ENCODE measurements around the gene SNAPC2. TPM values are rescaled to one million over a fixed set of nuclear protein-coding genes. Genes with fewer than 3 reads are reported as not detected.
A peak's percentile ranks its signal among the peaks of the same experiment; 100 is the strongest.
"Not testable (repeated sequence)": the region's sequence is repeated elsewhere in the genome, so short reads cannot be mapped to it uniquely, and the experiment has no call there.

Gene SNAPC2
- total RNA-seq, 4 donors from 2014 or later = 29.5 to 37.7 (median 33.4) TPM

DNA sequence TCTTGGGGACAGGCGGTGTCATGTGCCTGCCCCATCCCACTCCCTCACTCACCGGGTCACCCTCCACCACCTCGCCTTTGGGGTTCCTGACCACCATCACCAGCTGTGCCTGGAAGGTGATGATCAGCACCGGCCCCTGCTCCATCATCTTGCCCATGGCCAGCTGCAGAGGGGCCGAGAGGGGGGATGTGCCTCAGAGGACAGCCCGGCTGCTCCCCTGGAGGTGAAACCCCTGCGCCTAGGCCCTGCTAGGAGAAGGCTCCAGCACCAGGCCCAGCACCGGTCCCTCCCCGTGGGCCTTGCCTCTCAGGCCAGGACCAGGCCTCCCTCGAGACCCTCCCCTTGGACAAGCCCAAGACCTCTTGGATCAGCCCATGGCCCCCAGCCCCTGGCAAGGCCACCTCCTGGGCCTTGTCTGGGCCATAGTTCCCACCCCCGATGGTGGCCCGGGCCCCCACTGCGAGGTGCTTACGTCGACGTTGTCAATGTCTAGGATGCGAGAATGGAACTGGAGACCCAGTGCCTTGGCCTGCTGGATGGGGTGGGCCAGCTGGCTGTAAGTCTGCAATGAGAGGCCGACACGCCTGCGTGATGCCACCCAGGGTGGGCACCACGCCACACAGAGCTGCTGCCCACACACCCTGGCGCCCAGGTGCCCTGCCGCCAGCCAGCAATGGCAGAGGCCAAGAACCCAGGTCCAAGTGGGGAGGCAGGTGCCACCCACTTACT lies 7.6 kb downstream of the SNAPC2 start:
- peaks cover 0 to 34% of the 10 kb centered on the region in 2 donors for H3K36me3 ChIP-seq
- no peak for ATAC-seq
- H3K9me3 ChIP-seq = no peaks in the 10 kb centered on the region
- H3K27me3 ChIP-seq = no peaks in the 10 kb centered on the region
- TF ChIP-seq CTCF (IDR thresholded peaks at IDR 0.05) = no peak
- TF ChIP-seq EP300 (IDR thresholded peaks at IDR 0.05) = no peak
- peak overlapping the region in 1 of 2 donors; percentile 32 for H3K4me3 ChIP-seq
- peaks cover 17 to 94% (median 64%) of the 10 kb centered on the region in 3 donors for H3K4me1 ChIP-seq
- WGBS, 2 donors (ENCODE audit: low coverage in 1 of 2) = 90% methylated on average over 2 of the region's 23 CpGs; no CpG with 5 or more reads in 1 of the 2 donors
- peak overlapping the region; percentile 94 to 97 (median 94) for H3K27ac ChIP-seq

DNA sequence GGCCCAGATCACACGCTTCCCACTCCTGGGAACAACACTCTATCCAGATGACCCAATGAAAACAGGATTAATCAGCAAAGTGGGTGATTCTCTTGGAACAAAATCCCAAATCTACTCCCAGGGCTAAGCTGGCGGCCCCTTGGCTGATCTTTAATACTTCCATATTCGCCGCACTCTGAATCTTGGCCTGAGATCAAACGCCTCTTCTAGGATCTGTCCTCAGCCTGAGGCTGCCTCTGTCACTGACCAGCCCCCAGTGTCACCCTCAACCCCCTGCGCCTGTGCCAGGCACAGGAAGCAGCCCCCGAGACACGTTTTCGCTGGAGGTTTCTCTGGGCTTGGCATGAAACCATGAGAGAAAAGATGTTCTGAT lies 8.2 kb downstream of the SNAPC2 start:
- peak overlapping the region; percentile 94 to 97 (median 94) for H3K27ac ChIP-seq
- 15 to 31% methylated on average over 4 to 5 of the region's 9 CpGs for WGBS, 2 donors (ENCODE audit: low coverage in 1 of 2)
- H3K9me3 ChIP-seq = no peaks in the 10 kb centered on the region
- no peak for ATAC-seq
- H3K36me3 ChIP-seq = peaks cover 0 to 34% of the 10 kb centered on the region in 2 donors
- TF ChIP-seq POLR2A (IDR thresholded peaks at IDR 0.05) = no peak
- peak in 1 of 4 experiments; percentile 41 for TF ChIP-seq CTCF (IDR thresholded peaks at IDR 0.05)
- no peak for TF ChIP-seq EP300 (IDR thresholded peaks at IDR 0.05)
- peak; percentile 67 for TF ChIP-seq POLR2AphosphoS5 (IDR thresholded peaks at IDR 0.05)
- peaks cover 17 to 89% (median 64%) of the 10 kb centered on the region in 3 donors for H3K4me1 ChIP-seq
- peak overlapping the region in 1 of 2 donors; percentile 32 for H3K4me3 ChIP-seq
- no peaks in the 10 kb centered on the region for H3K27me3 ChIP-seq

- H3K27ac ChIP-seq = peak overlapping the region; percentile 94 to 97 (median 94)
- H3K4me1 ChIP-seq = peaks cover 17 to 82% (median 64%) of the 10 kb centered on the region in 3 donors
- H3K27me3 ChIP-seq = no peaks in the 10 kb centered on the region
- peaks cover 0 to 41% of the 10 kb centered on the region in 2 donors for H3K36me3 ChIP-seq
- no peaks in the 10 kb centered on the region for H3K9me3 ChIP-seq
- peak; percentile 74 for TF ChIP-seq POLR2AphosphoS5 (IDR thresholded peaks at IDR 0.05)
- no peak for TF ChIP-seq POLR2A (IDR thresholded peaks at IDR 0.05)
- peak in 3 of 4 experiments; percentile 15 to 50 (median 49) for TF ChIP-seq CTCF (IDR thresholded peaks at IDR 0.05)
- peak overlapping the region in 1 of 2 donors; percentile 38 for H3K4me3 ChIP-seq
- peak; percentile 57 for ATAC-seq
- 32 to 34% methylated on average over 8 to 12 of the region's 24 CpGs for WGBS, 2 donors (ENCODE audit: low coverage in 1 of 2)
Measured at GRCh38 chr19:7928741-7929701, 8.9 kb downstream of the SNAPC2 start.

- Histone ChIP-seq H3K4me1 (peaks cover 17 to 72% (median 55%) of the 10 kb centered on the region in 3 donors), H3K27ac (peak overlapping the region; percentile 94 to 97 (median 94)), H3K36me3 (peaks cover 0 to 51% of the 10 kb centered on the region in 2 donors)
- WGBS, 2 donors (ENCODE audit: low coverage in 1 of 2) = 73% methylated on average over 2 of the region's 11 CpGs; no CpG with 5 or more reads in 1 of the 2 donors
- H3K27me3 ChIP-seq, H3K9me3 ChIP-seq, ATAC-seq, H3K4me3 ChIP-seq: not testable (repeated sequence)
Measured at GRCh38 chr19:7930030-7930429, 9.9 kb downstream of the SNAPC2 start.

- no peak for TF ChIP-seq CTCF (IDR thresholded peaks at IDR 0.05)
- TF ChIP-seq POLR2A (IDR thresholded peaks at IDR 0.05) = no peak
- TF ChIP-seq POLR2AphosphoS5 (IDR thresholded peaks at IDR 0.05) = no peak
- TF ChIP-seq EP300 (IDR thresholded peaks at IDR 0.05) = no peak
- WGBS, 2 donors (ENCODE audit: low coverage in 1 of 2) = 48% methylated on average over 3 of the region's 7 CpGs; no CpG with 5 or more reads in 1 of the 2 donors
- Histone ChIP-seq H3K27ac (peak overlapping the region; percentile 94 to 97 (median 94)), H3K27me3 (no peaks in the 10 kb centered on the region), H3K36me3 (peaks cover 0 to 59% of the 10 kb centered on the region in 2 donors), H3K4me3 (no peak overlapping the region), H3K4me1 (peaks cover 17 to 64% (median 50%) of the 10 kb centered on the region in 3 donors), H3K9me3 (no peaks in the 10 kb centered on the region)
- no peak for ATAC-seq
Measured at GRCh38 chr19:7930765-7931164, 10.6 kb downstream of the SNAPC2 start.

Measured in gastroesophageal sphincter (tissue), 4 donors.